Sciatic nerve (tissue), 2 donors: ENCODE results near the gene CCDC183. TPM values are rescaled to one million over a fixed set of nuclear protein-coding genes. Genes with fewer than 3 reads are reported as not detected.
"Not testable (repeated sequence)": the region's sequence is repeated elsewhere in the genome, so short reads cannot be mapped to it uniquely, and the experiment has no call there.

ENCODE experiments used
- ATAC-seq: fragments of 200-7000 bp; cut with Tn5 transposase; one replicate; pipeline ENCODE4 v1.9.1; 2020; ENCODE audit warnings: mild to moderate bottlenecking, moderate library complexity
- DNase-seq: peaks from one replicate; pipeline ENCODE4 v3.0.0-alpha.2; 2020; ENCODE audit warnings: low spot score
- intact Hi-C: fragments of 100-400 bp; cut with DNase I; formaldehyde crosslinking; loops from one replicate; pipeline ENCODE4 v1.14.2; 2022
- total RNA-seq: library from RNA; stranded (reverse); fragmentation: NEBNext Ultra II Directional; extraction: Animal tissue kit (Norgen Biotek cat#: 25700); gene quantifications from one replicate; pipeline ENCODE4 v1.2.1, GENCODE V29; 2021
- donor health status: DM: no; HTN: no; CAD: no.
- donor health status: DM: no; HTN: no; CAD: no.

CCDC183 gene
- total RNA-seq, 1 donor from 2014 or later: 2.5 TPM

GRCh38 chr9:136831002-136831719 lies 35.0 kb downstream of the CCDC183 start:
- intact Hi-C loops: no loop called here

GRCh38 chr9:136831720-136832104 lies 35.6 kb downstream of the CCDC183 start:
- no peak for ATAC-seq
- intact Hi-C loops: no loop called here
- no peak for DNase-seq

More at GRCh38 chr9:136831002-136831719, 35.0 kb downstream of the CCDC183 start:
- ATAC-seq: no peak
- no peak for DNase-seq

GRCh38 chr9:136832581-136832980 lies 36.4 kb downstream of the CCDC183 start:
- DNase-seq (no peak), ATAC-seq (no peak)
- intact Hi-C loops: no loop called here

GRCh38 chr9:136833381-136834048 lies 37.4 kb downstream of the CCDC183 start:
- ATAC-seq, intact Hi-C loops: not testable (repeated sequence)

GRCh38 chr9:136835162-136835931 lies 39.2 kb downstream of the CCDC183 start:
- intact Hi-C loops: no loop called here
- no peak for ATAC-seq
- DNase-seq: no peak

More at GRCh38 chr9:136833381-136834048, 37.4 kb downstream of the CCDC183 start:
- not testable (repeated sequence) for DNase-seq

- DNase-seq: no peak
- ATAC-seq: no peak
- intact Hi-C loops: no loop called here
These were observed 40.1 kb downstream of the CCDC183 start for GRCh38 chr9:136835932-136836904.

GRCh38 chr9:136837146-136837855 lies 41.2 kb downstream of the CCDC183 start:
- intact Hi-C loops: no loop called here
- ATAC-seq (no peak), DNase-seq (no peak)

- DNase-seq, intact Hi-C loops, ATAC-seq: not testable (repeated sequence)
These were observed 41.7 kb downstream of the CCDC183 start for GRCh38 chr9:136837856-136838277.

GRCh38 chr9:136838314-136839228 lies 42.4 kb downstream of the CCDC183 start:
- intact Hi-C loops: no loop called here
- ATAC-seq (no peak), DNase-seq (no peak)

- intact Hi-C loops: loop anchor here (10.0 kb wide), 1 partner anchor 185 kb away; the partner anchor contains the start of gene ABCA2
- DNase-seq: no peak
- no peak for ATAC-seq
These were observed 43.3 kb downstream of the CCDC183 start for GRCh38 chr9:136839229-136840139.

GRCh38 chr9:136840140-136840876 lies 44.2 kb downstream of the CCDC183 start:
- ATAC-seq (no peak), DNase-seq (no peak)

GRCh38 chr9:136840877-136841645 lies 44.9 kb downstream of the CCDC183 start:
- peak; percentile 41 for ATAC-seq
- intact Hi-C loops: loop anchor here (10.0 kb wide), 1 partner anchor 184 kb away; the partner anchor contains the start of gene ABCA2
- DNase-seq: no peak

More at GRCh38 chr9:136840140-136840876, 44.2 kb downstream of the CCDC183 start:
- intact Hi-C loops: loop anchor here (10.0 kb wide), 1 partner anchor 184 kb away; the partner anchor contains the start of gene ABCA2

- not testable (repeated sequence) for DNase-seq
- intact Hi-C loops: loop anchor here (10.0 kb wide), 1 partner anchor 183 kb away; the partner anchor contains the start of gene ABCA2
- ATAC-seq: peak; percentile 1
These were observed 45.7 kb downstream of the CCDC183 start for GRCh38 chr9:136841646-136842379.
